Vagina (tissue), 2 donors: ENCODE measurements around the gene DND1.

Experiments used
- CTCF ChIP-seq, 3 experiments: fragments of 450-650 bp in 2 of 3; fragments of 200-600 bp in 1 of 3; sonication (generic) in 1 of 3; IDR thresholded peaks; one replicate each; pipeline ENCODE4 v1.5.1; 2017 to 2019; ENCODE audit warnings: antibody characterized with exemption in 3 of 3, mild to moderate bottlenecking in 2 of 3, moderate library complexity in 2 of 3
- POLR2A ChIP-seq, 2 donors: fragments of 450-650 bp; IDR thresholded peaks; one replicate each; pipeline ENCODE4 v1.6.1; 2017; ENCODE audit warnings: antibody characterized with exemption in 2 of 2, mild to moderate bottlenecking in 2 of 2, moderate library complexity in 2 of 2

DNA sequence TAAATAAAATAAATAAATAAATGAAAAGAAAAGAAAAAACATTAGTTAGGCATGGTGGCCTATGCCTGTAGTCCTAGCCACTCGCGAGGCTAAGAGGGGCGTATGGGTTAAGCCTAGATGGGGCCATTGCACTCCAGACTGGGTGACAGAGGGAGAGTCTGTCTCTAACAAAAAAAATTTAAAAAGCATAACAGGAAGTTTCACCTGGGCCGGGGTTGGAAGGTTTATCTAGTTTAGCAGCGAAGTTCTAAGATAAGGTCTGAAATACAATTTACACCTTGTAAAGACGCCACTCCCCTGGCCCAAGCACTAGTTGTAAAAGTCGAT is 44.9 kb upstream of the DND1 start:
- TF ChIP-seq CTCF (IDR thresholded peaks at IDR 0.05): no peak
- no peak for TF ChIP-seq POLR2A (IDR thresholded peaks at IDR 0.05)
